Left lung (tissue), 10 donors: ENCODE data around the gene C8A. TPM values are rescaled to one million over a fixed set of nuclear protein-coding genes. Genes with fewer than 3 reads are reported as not detected.

Experiments
- ATAC-seq: fragments of 200-7000 bp; cut with Tn5 transposase; one replicate; pipeline ENCODE4 v1.9.1; 2020; ENCODE audit warnings: moderate library complexity
- DNase-seq, 4 donors: peaks; one replicate each; pipeline ENCODE4 v3.0.0-alpha.2; 2013 to 2020
- H3K27ac ChIP-seq, 2 donors: fragments of 200-600 bp; sonication (generic) in 1 of 2; one replicate each; pipeline versions ENCODE4 v1.5.0 to v1.8.0; 2020 to 2021
- H3K27me3 ChIP-seq, 2 donors: fragments of 200-600 bp; sonication (generic) in 1 of 2; one replicate each; pipeline versions ENCODE4 v1.5.0 to v1.8.0; 2020 to 2021
- H3K36me3 ChIP-seq, 2 donors: fragments of 200-600 bp; sonication (generic) in 1 of 2; one replicate each; pipeline versions ENCODE4 v1.5.0 to v1.8.0; 2020 to 2021
- H3K4me1 ChIP-seq, 2 donors: fragments of 200-600 bp; one replicate each; pipeline ENCODE4 v1.8.0; 2021
- H3K4me3 ChIP-seq, 2 donors: fragments of 200-600 bp; sonication (generic) in 1 of 2; one replicate each; pipeline versions ENCODE4 v1.5.0 to v1.8.0; 2020 to 2021; ENCODE audit warnings: mild to moderate bottlenecking in 1 of 2
- H3K9me3 ChIP-seq, 2 donors: fragments of 200-600 bp; sonication (generic) in 1 of 2; one replicate each; pipeline versions ENCODE4 v1.5.0 to v1.8.0; 2020 to 2021
- CTCF ChIP-seq, 2 donors: fragments of 200-600 bp; sonication (generic) in 1 of 2; IDR thresholded peaks; one replicate each; pipeline versions ENCODE4 v1.5.0 to v1.8.0; 2021; ENCODE audit warnings: antibody characterized with exemption in 2 of 2
- intact Hi-C, 2 donors: fragments of 100-400 bp; cut with DNase I; formaldehyde crosslinking; loops; one replicate each; pipeline versions ENCODE4 v1.11.2 to v1.14.2; 2022
- polyA plus RNA-seq, 6 donors: library from polyadenylated mRNA; unstranded; fragments of 120-200 nt; gene quantifications; one replicate each; pipeline ENCODE4 v1.2.1, GENCODE V29; 2013; ENCODE audit not compliant: insufficient read length in 6 of 6
- total RNA-seq, 2 donors: library from RNA; stranded (reverse); fragmentation: NEBNext Ultra II Directional; extraction: Animal tissue kit (Norgen Biotek cat#: 25700); gene quantifications; one replicate each; pipeline ENCODE4 v1.2.1, GENCODE V29; 2021
- donor health status: DM: no; HTN: yes; CAD: no.
- donor health status: DM: no; HTN: no; CAD: no.

C8A gene
- total and polyA plus RNA-seq, 8 donors: 0.09 TPM; not detected in 7

DNA sequence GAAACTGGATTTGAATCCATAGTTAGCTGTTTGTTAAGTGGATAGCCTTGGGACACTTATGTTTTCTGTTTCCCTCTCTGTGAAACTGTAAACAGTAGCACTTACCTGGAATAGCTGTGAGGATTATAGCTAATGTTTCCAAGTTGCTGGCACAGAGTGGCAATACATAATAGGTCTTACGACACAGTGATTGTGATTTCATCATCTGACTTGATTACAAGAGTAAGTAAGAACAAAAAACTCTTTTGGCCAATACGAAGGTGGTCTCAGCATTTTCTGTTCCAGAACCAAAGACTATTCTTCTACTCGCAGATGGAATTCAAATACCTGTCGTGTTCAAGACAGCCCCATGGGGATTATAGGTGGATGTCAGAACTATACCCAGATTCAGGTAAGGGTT is 109.1 kb downstream of the C8A start:
- Histone ChIP-seq H3K36me3 (no peaks in the 10 kb centered on the region), H3K4me1 (no peaks in the 10 kb centered on the region), H3K4me3 (no peak overlapping the region), H3K9me3 (no peaks in the 10 kb centered on the region), H3K27me3 (no peaks in the 10 kb centered on the region), H3K27ac (no peak overlapping the region)
- ATAC-seq (no peak), DNase-seq (no peak)
- intact Hi-C loops: no loop called here
- no peak for TF ChIP-seq CTCF (IDR thresholded peaks at IDR 0.05)

GRCh38 chr1:56964349-56965017 is 109.9 kb downstream of the C8A start:
- ATAC-seq: no peak
- Histone ChIP-seq H3K4me3 (no peak overlapping the region), H3K36me3 (no peaks in the 10 kb centered on the region), H3K27me3 (no peaks in the 10 kb centered on the region), H3K27ac (no peak overlapping the region), H3K4me1 (no peaks in the 10 kb centered on the region), H3K9me3 (no peaks in the 10 kb centered on the region)
- intact Hi-C loops: no loop called here
- no peak for TF ChIP-seq CTCF (IDR thresholded peaks at IDR 0.05)
- DNase-seq: no peak

- H3K36me3 ChIP-seq: no peaks in the 10 kb centered on the region
- H3K4me3 ChIP-seq: no peak overlapping the region
- intact Hi-C loops: no loop called here
- H3K27ac ChIP-seq: no peak overlapping the region
- no peak for TF ChIP-seq CTCF (IDR thresholded peaks at IDR 0.05)
- DNase-seq (no peak), ATAC-seq (no peak)
- no peaks in the 10 kb centered on the region for H3K4me1 ChIP-seq
- H3K9me3 ChIP-seq: no peaks in the 10 kb centered on the region
- H3K27me3 ChIP-seq: no peaks in the 10 kb centered on the region
Observed at GRCh38 chr1:56965191-56965590, 110.6 kb downstream of the C8A start.

- H3K9me3 ChIP-seq: no peaks in the 10 kb centered on the region
- no peaks in the 10 kb centered on the region for H3K4me1 ChIP-seq
- H3K4me3 ChIP-seq: no peak within 1 kb of the TSS
- intact Hi-C loops: no loop called here
- peak; percentile 57 for ATAC-seq
- H3K27me3 ChIP-seq: no peaks in the 10 kb centered on the region
- H3K27ac ChIP-seq: no peak within 1 kb of the TSS
- no peak for DNase-seq
- TF ChIP-seq CTCF (IDR thresholded peaks at IDR 0.05): no peak
- no peaks in the 10 kb centered on the region for H3K36me3 ChIP-seq
Observed at GRCh38 chr1:56965916-56966697, 111.5 kb downstream of the C8A start, which contains the start of gene C8B. C8B (minus strand) TSS chr1:56966015; CDS start chr1:56965948, 67 bp downstream.

DNA sequence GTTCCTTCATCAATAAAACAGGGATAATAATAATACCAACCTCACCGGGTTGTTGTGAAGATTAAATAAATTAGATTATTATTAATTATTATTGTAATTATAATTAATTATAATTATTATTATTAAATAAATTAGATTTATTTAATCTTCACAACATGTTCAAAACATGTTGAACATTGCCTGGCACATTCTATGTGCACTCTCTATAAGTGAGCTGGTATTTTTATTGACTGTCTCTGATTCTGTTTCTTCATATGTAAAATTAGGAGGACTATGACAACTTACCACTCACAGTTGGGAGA is 112.1 kb downstream of the C8A start:
- H3K4me3 ChIP-seq: no peak overlapping the region
- no peaks in the 10 kb centered on the region for H3K9me3 ChIP-seq
- no peak overlapping the region for H3K27ac ChIP-seq
- TF ChIP-seq CTCF (IDR thresholded peaks at IDR 0.05): no peak
- DNase-seq (no peak), ATAC-seq (no peak)
- no peaks in the 10 kb centered on the region for H3K27me3 ChIP-seq
- intact Hi-C loops: no loop called here
- H3K36me3 ChIP-seq: no peaks in the 10 kb centered on the region
- H3K4me1 ChIP-seq: no peaks in the 10 kb centered on the region
